Astrocyte (in vitro differentiated cells and primary cell): Measurements from ENCODE around the gene CDKN2B-AS1. TPM values are rescaled to one million over a fixed set of nuclear protein-coding genes. Genes with fewer than 3 reads are reported as not detected.

Experiments
- DNase-seq: peaks from one replicate; pipeline ENCODE4 v3.0.0-alpha.2; 2010; ENCODE audit warnings: low read depth
- FAIRE-seq: peaks from 2 replicates; lab custom pipeline; 2011; peaks lifted over from hg19 to GRCh38; lab: Jason Lieb, UNC
- H2AFZ ChIP-seq: 2 replicates; pipeline ENCODE4 v1.6.0; 2012; ENCODE audit warnings: low read depth, low read length, inconsistent platforms
- H3K27ac ChIP-seq: 2 replicates; pipeline ENCODE4 v1.5.1; 2011; ENCODE audit warnings: low read depth, low read length, inconsistent platforms
- H3K27me3 ChIP-seq: 2 replicates; pipeline ENCODE4 v1.6.0; 2011; ENCODE audit warnings: low read length, inconsistent platforms; ENCODE audit not compliant: insufficient read depth
- H3K36me3 ChIP-seq: 2 replicates; pipeline ENCODE4 v1.5.1; 2011; ENCODE audit warnings: low read length, inconsistent platforms; ENCODE audit not compliant: insufficient read depth
- H3K4me1 ChIP-seq: 2 replicates; pipeline ENCODE4 v1.5.1; 2011; ENCODE audit warnings: low read length, inconsistent platforms; ENCODE audit not compliant: insufficient read depth
- H3K4me2 ChIP-seq: 2 replicates; pipeline ENCODE4 v1.6.0; 2012; ENCODE audit warnings: low read length, inconsistent platforms
- H3K4me3 ChIP-seq: 2 replicates; pipeline ENCODE4 v1.5.1; 2011; ENCODE audit warnings: low read depth, mild to moderate bottlenecking, low read length, inconsistent platforms; ENCODE audit not compliant: insufficient read depth
- H3K79me2 ChIP-seq: 2 replicates; pipeline ENCODE4 v1.6.0; 2012; ENCODE audit warnings: mild to moderate bottlenecking, low read length, inconsistent platforms; ENCODE audit not compliant: insufficient read depth
- H3K9ac ChIP-seq: 2 replicates; pipeline ENCODE4 v1.6.0; 2012; ENCODE audit warnings: mild to moderate bottlenecking, low read length, inconsistent platforms
- H3K9me3 ChIP-seq: 2 replicates; pipeline ENCODE4 v1.5.1; 2012; ENCODE audit warnings: low read depth, mild to moderate bottlenecking, low read length, inconsistent platforms; ENCODE audit not compliant: insufficient read depth
- H4K20me1 ChIP-seq: 2 replicates; pipeline ENCODE4 v1.6.0; 2012; ENCODE audit warnings: low read length, inconsistent platforms; ENCODE audit not compliant: insufficient read depth
- H3K27ac Mint-ChIP-seq: one replicate; pipeline ENCODE4 v1.8.0; 2021; ENCODE audit warnings: mild to moderate bottlenecking, mixed read lengths; ENCODE audit not compliant: unreplicated experiment
- H3K27me3 Mint-ChIP-seq: one replicate; pipeline ENCODE4 v1.8.0; 2021; ENCODE audit warnings: low read depth, mixed read lengths; ENCODE audit not compliant: unreplicated experiment
- H3K36me3 Mint-ChIP-seq: one replicate; pipeline ENCODE4 v1.8.0; 2021; ENCODE audit warnings: low read depth, mixed read lengths; ENCODE audit not compliant: unreplicated experiment
- H3K4me1 Mint-ChIP-seq: one replicate; pipeline ENCODE4 v1.8.0; 2021; ENCODE audit warnings: low read depth, mixed read lengths; ENCODE audit not compliant: unreplicated experiment
- H3K4me3 Mint-ChIP-seq: one replicate; pipeline ENCODE4 v1.8.0; 2021; ENCODE audit warnings: mild to moderate bottlenecking, moderate library complexity, mixed read lengths; ENCODE audit not compliant: unreplicated experiment
- H3K9me3 Mint-ChIP-seq: one replicate; pipeline ENCODE4 v1.8.0; 2021; ENCODE audit warnings: mild to moderate bottlenecking, mixed read lengths; ENCODE audit not compliant: unreplicated experiment
- CTCF ChIP-seq: IDR thresholded peaks from 2 replicates; pipeline ENCODE4 v1.5.1; 2011; ENCODE audit warnings: low read depth, mild to moderate bottlenecking, inconsistent platforms, low read length, moderate library complexity; ENCODE audit not compliant: insufficient read depth
- EZH2 ChIP-seq: IDR thresholded peaks from 2 replicates; pipeline ENCODE4 v1.6.1; 2012; ENCODE audit warnings: mild to moderate bottlenecking, low read length, inconsistent platforms; ENCODE audit not compliant: insufficient read depth
- total RNA-seq: library from RNA; stranded (reverse); gene quantifications from 2 replicates; pipeline ENCODE4 v1.2.1, GENCODE V29; 2021

CDKN2B-AS1 gene
- total RNA-seq, 1 donor from 2014 or later = 2.3 TPM

- Histone ChIP-seq H3K4me3 (no peak overlapping the region), H3K4me1 (peaks cover 44% of the 10 kb centered on the region), H3K9me3 (no peaks in the 10 kb centered on the region), H3K79me2 (no peaks in the 10 kb centered on the region), H4K20me1 (no peaks in the 10 kb centered on the region), H3K9ac (peak overlapping the region; percentile 67), H3K36me3 (no peaks in the 10 kb centered on the region), H3K27ac (peak overlapping the region; percentile 92), H2AFZ (no peak overlapping the region), H3K4me2 (peak overlapping the region; percentile 45), H3K27me3 (no peaks in the 10 kb centered on the region)
- no peak for FAIRE-seq
- peak; percentile 70 for DNase-seq
- peaks cover 77% of the 10 kb centered on the region for H3K4me1 Mint-ChIP-seq
- no peak overlapping the region for H3K4me3 Mint-ChIP-seq
- peak overlapping the region; percentile 88 for H3K27ac Mint-ChIP-seq
- peaks cover 2% of the 10 kb centered on the region for H3K36me3 Mint-ChIP-seq
- no peaks in the 10 kb centered on the region for H3K27me3 Mint-ChIP-seq
- no peaks in the 10 kb centered on the region for H3K9me3 Mint-ChIP-seq
- TF ChIP-seq EZH2 (no peak), CTCF (no peak)
Measured at GRCh38 chr9:22111176-22111953, 116.8 kb downstream of the CDKN2B-AS1 start.

- Histone ChIP-seq H3K79me2 (no peaks in the 10 kb centered on the region), H3K27ac (peak overlapping the region; percentile 92), H3K9me3 (no peaks in the 10 kb centered on the region), H3K4me3 (no peak overlapping the region), H3K36me3 (no peaks in the 10 kb centered on the region), H3K4me1 (peaks cover 46% of the 10 kb centered on the region), H3K4me2 (peak overlapping the region; percentile 45), H2AFZ (no peak overlapping the region), H3K9ac (peak overlapping the region; percentile 67), H4K20me1 (no peaks in the 10 kb centered on the region), H3K27me3 (no peaks in the 10 kb centered on the region)
- DNase-seq = peak; percentile 96
- FAIRE-seq = peak; percentile 95
- Mint-ChIP-seq H3K27ac (peak overlapping the region; percentile 88), H3K36me3 (peaks cover 2% of the 10 kb centered on the region), H3K9me3 (no peaks in the 10 kb centered on the region), H3K4me3 (no peak overlapping the region), H3K4me1 (peaks cover 78% of the 10 kb centered on the region), H3K27me3 (no peaks in the 10 kb centered on the region)
- TF ChIP-seq EZH2 = no peak
Measured at GRCh38 chr9:22111954-22112247, 117.3 kb downstream of the CDKN2B-AS1 start.

GRCh38 chr9:22112870-22113821 lies 118.6 kb downstream of the CDKN2B-AS1 start:
- DNase-seq = no peak
- Mint-ChIP-seq H3K9me3 (no peaks in the 10 kb centered on the region), H3K36me3 (peaks cover 2% of the 10 kb centered on the region), H3K4me3 (no peak overlapping the region), H3K4me1 (peaks cover 77% of the 10 kb centered on the region), H3K27ac (peak overlapping the region; percentile 23), H3K27me3 (no peaks in the 10 kb centered on the region)
- Histone ChIP-seq H3K79me2 (no peaks in the 10 kb centered on the region), H3K36me3 (no peaks in the 10 kb centered on the region), H3K27me3 (no peaks in the 10 kb centered on the region), H3K27ac (no peak overlapping the region), H3K4me1 (peaks cover 50% of the 10 kb centered on the region), H4K20me1 (no peaks in the 10 kb centered on the region), H3K9me3 (no peaks in the 10 kb centered on the region), H3K4me3 (no peak overlapping the region), H3K9ac (no peak overlapping the region), H2AFZ (no peak overlapping the region), H3K4me2 (no peak overlapping the region)
- FAIRE-seq = no peak
- TF ChIP-seq EZH2 = no peak
- no peak for TF ChIP-seq CTCF
